HepG2 (cell line): ENCODE measurements around the gene RAPSN. TPM values are rescaled to one million over a fixed set of nuclear protein-coding genes. Genes with fewer than 3 reads are reported as not detected.

Source experiments
- SNAPC2 ChIP-seq: sonication (generic); formaldehyde crosslinking; IDR thresholded peaks from 2 replicates; pipeline ENCODE4 v1.8.1; 2022; ENCODE audit warnings: mild to moderate bottlenecking, missing genetic modification reagents
- ZBTB40 ChIP-seq, 2 experiments: fragments of 450-650 bp in 1 of 2; sonication (generic) in 1 of 2; formaldehyde crosslinking in 1 of 2; IDR thresholded peaks; 2 replicates each; pipeline versions ENCODE4 v1.6.1 to v1.8.0; 2016 to 2022; ENCODE audit warnings: antibody characterized with exemption in 1 of 2, mild to moderate bottlenecking in 1 of 2, missing genetic modification reagents in 1 of 2
- ZNF580 ChIP-seq: IDR thresholded peaks from 2 replicates; pipeline ENCODE4 v1.6.1; 2016; ENCODE audit warnings: low read depth, borderline replicate concordance
- polyA plus RNA-seq, 8 experiments: library from polyadenylated mRNA; depleted of rRNA in 3 of 8; stranded (reverse) in 7 of 8; unstranded in 1 of 8; fragments of >200 nt; fragmentation: Illumina TruSeq in 4 of 8; extraction: Trizol in 4 of 8; gene quantifications; 2 replicates each; pipeline versions ENCODE4 v1.2.1 to v1.2.3, GENCODE V29; 2011 to 2016; ENCODE audit warnings: low read depth in 4 of 8, missing spikeins in 1 of 8, mixed read lengths in 1 of 8; ENCODE audit not compliant: insufficient read depth in 1 of 8
- total RNA-seq, 5 experiments: library from RNA; depleted of rRNA; stranded (reverse); fragments of >200 nt; fragmentation: Illumina TruSeq; extraction: Trizol; gene quantifications; 2 replicates each; pipeline ENCODE4 v1.2.3, GENCODE V29; 2016; ENCODE audit warnings: low read depth in 1 of 5

Gene RAPSN
- total and polyA plus RNA-seq, 2 of the 13 experiments (the other 11 are each of a cell fraction or from before 2014, with no cell fraction given), result 0.15 to 1.2 TPM

GRCh38 chr11:47443028-47443700 is 5.8 kb downstream of the RAPSN start (continued):
- TF ChIP-seq ZBTB40 (IDR thresholded peaks at IDR 0.05) (no peak), ZBTB40 (CRISPR knock-in tag; IDR thresholded peaks at IDR 0.05) (no peak), SNAPC2 (no peak), ZNF580 (CRISPR knock-in tag) (no peak)
